H1 (cell line): ENCODE results near the gene MSI2. TPM values are rescaled to one million over a fixed set of nuclear protein-coding genes. Genes with fewer than 3 reads are reported as not detected.

Experiments used
- CTCF ChIA-PET: fragments of 300-600 bp; sonication (Branson Sonifier 250); formaldehyde crosslinking; loops from one replicate; lab custom pipeline; 2021; ENCODE audit not compliant: partially characterized antibody; lab: Charles Lee
- POLR2A ChIA-PET: fragments of 300-600 bp; sonication (Branson Sonifier 250); formaldehyde crosslinking; loops from one replicate; lab custom pipeline; 2021; ENCODE audit warnings: inconsistent platforms; ENCODE audit not compliant: partially characterized antibody; lab: Charles Lee
- DNase-seq, 2 experiments: peaks; one replicate each; pipeline versions ENCODE4 v3.0.0 to v3.0.0-alpha.2; 2010 to 2022; ENCODE audit warnings: low spot score in 2 of 2, low read depth in 1 of 2, mixed read lengths in 1 of 2
- FAIRE-seq: peaks from 2 replicates; lab custom pipeline; 2011; peaks lifted over from hg19 to GRCh38; lab: Jason Lieb, UNC
- H2AFZ ChIP-seq: 2 replicates; pipeline ENCODE4 v1.8.1; 2012; ENCODE audit warnings: low read length, inconsistent platforms
- H2AK5ac ChIP-seq: 2 replicates; pipeline ENCODE4 v1.6.1; 2013; ENCODE audit warnings: low read depth, low read length
- H2BK120ac ChIP-seq: replicated peaks from 2 replicates; pipeline ENCODE3; 2013; ENCODE audit warnings: low read depth, low read length, inconsistent platforms
- H2BK12ac ChIP-seq: 2 replicates; pipeline ENCODE4 v1.6.1; 2013; ENCODE audit warnings: low read depth, low read length
- H2BK15ac ChIP-seq: 2 replicates; pipeline ENCODE4 v1.6.1; 2013; ENCODE audit warnings: low read length
- H2BK20ac ChIP-seq: 2 replicates; pipeline ENCODE4 v1.6.1; 2013; ENCODE audit warnings: low read length
- H2BK5ac ChIP-seq: 2 replicates; pipeline ENCODE4 v1.6.1; 2013; ENCODE audit warnings: low read depth, low read length
- H3K14ac ChIP-seq: 2 replicates; pipeline ENCODE4 v1.6.1; 2013; ENCODE audit warnings: inconsistent platforms; ENCODE audit not compliant: insufficient read length
- H3K18ac ChIP-seq: 2 replicates; pipeline ENCODE4 v1.6.1; 2013; ENCODE audit warnings: low read length; ENCODE audit errors: extremely low read depth
- H3K23ac ChIP-seq: 2 replicates; pipeline ENCODE4 v1.6.1; 2013; ENCODE audit warnings: inconsistent platforms; ENCODE audit not compliant: insufficient read length
- H3K23me2 ChIP-seq: 2 replicates; pipeline ENCODE4 v1.6.1; 2013; ENCODE audit warnings: low read depth, low read length
- H3K27ac ChIP-seq: 2 replicates; pipeline ENCODE4 v1.6.1; 2011; ENCODE audit warnings: low read depth, low read length, inconsistent platforms
- H3K27me3 ChIP-seq, 4 experiments: replicated peaks in 1 of 4; 1 replicate in 1 of 4; 2 replicates in 3 of 4; pipeline versions ENCODE4 v1.6.1 to v1.8.1; 2011 to 2013; ENCODE audit warnings: low read length in 3 of 4, mild to moderate bottlenecking in 3 of 4, inconsistent platforms in 2 of 4, mixed read lengths in 2 of 4, moderate library complexity in 1 of 4; ENCODE audit not compliant: control insufficient read depth in 3 of 4, insufficient read depth in 3 of 4; ENCODE audit errors: extremely low read depth in 1 of 4
- H3K36me3 ChIP-seq, 4 experiments: 2 replicates each; pipeline versions ENCODE4 v1.6.1 to v1.8.1; 2011 to 2013; ENCODE audit warnings: mild to moderate bottlenecking in 4 of 4, low read length in 3 of 4, moderate library complexity in 2 of 4, control low read depth in 1 of 4, inconsistent platforms in 1 of 4; ENCODE audit not compliant: insufficient read depth in 4 of 4, control insufficient read depth in 2 of 4
- H3K4ac ChIP-seq: replicated peaks from 2 replicates; pipeline ENCODE3; 2013; ENCODE audit warnings: low read length, low read depth, mixed read lengths, inconsistent platforms; ENCODE audit not compliant: insufficient read length
- H3K4me1 ChIP-seq, 4 experiments: replicated peaks in 1 of 4; 1 replicate in 1 of 4; 2 replicates in 3 of 4; pipeline versions ENCODE4 v1.6.1 to v1.8.1; 2011 to 2013; ENCODE audit warnings: low read length in 3 of 4, inconsistent platforms in 2 of 4, mixed read lengths in 1 of 4; ENCODE audit not compliant: insufficient read depth in 4 of 4, control insufficient read depth in 3 of 4
- H3K4me2 ChIP-seq, 2 experiments: 2 replicates each; pipeline versions ENCODE4 v1.6.1 to v1.8.1; 2011 to 2013; ENCODE audit warnings: low read depth in 2 of 2, low read length in 2 of 2, control low read depth in 1 of 2, inconsistent platforms in 1 of 2, mild to moderate bottlenecking in 1 of 2; ENCODE audit not compliant: insufficient read depth in 1 of 2
- H3K4me3 ChIP-seq, 4 experiments: fragments of 200-600, 300-600 bp in 1 of 4; sonication (generic), shearing (Covaris generic), sonication (Bioruptor Twin) in 1 of 4; 2 replicates each; pipeline versions ENCODE4 v1.5.1 to v1.8.1; 2011 to 2016; ENCODE audit warnings: low read length in 4 of 4, low read depth in 3 of 4, control low read depth in 2 of 4, inconsistent platforms in 2 of 4, mild to moderate bottlenecking in 2 of 4, mixed read lengths in 1 of 4, moderate library complexity in 1 of 4; ENCODE audit not compliant: insufficient read depth in 2 of 4; ENCODE audit errors: extremely low read depth in 1 of 4
- H3K56ac ChIP-seq: replicated peaks from 2 replicates; pipeline ENCODE3; 2013; ENCODE audit warnings: low read depth, mild to moderate bottlenecking, mixed read lengths, low read length, inconsistent platforms; ENCODE audit not compliant: insufficient read length
- H3K79me1 ChIP-seq: 2 replicates; pipeline ENCODE4 v1.6.1; 2013; ENCODE audit warnings: low read depth, low read length, control low read depth
- H3K79me2 ChIP-seq, 2 experiments: 2 replicates each; pipeline versions ENCODE4 v1.6.1 to v1.8.1; 2012 to 2013; ENCODE audit warnings: low read length in 2 of 2, mild to moderate bottlenecking in 2 of 2, inconsistent platforms in 1 of 2; ENCODE audit not compliant: insufficient read depth in 2 of 2, control insufficient read depth in 1 of 2
- H3K9ac ChIP-seq, 4 experiments: replicated peaks in 1 of 4; 1 replicate in 1 of 4; 2 replicates in 3 of 4; pipeline versions ENCODE4 v1.6.1 to v1.8.1; 2011 to 2013; ENCODE audit warnings: low read depth in 3 of 4, low read length in 3 of 4, control low read depth in 2 of 4, mild to moderate bottlenecking in 2 of 4, moderate library complexity in 2 of 4, inconsistent platforms in 1 of 4; ENCODE audit errors: extremely low read depth in 1 of 4
- H3K9me3 ChIP-seq, 2 experiments: 2 replicates each; pipeline versions ENCODE4 v1.6.1 to v1.8.1; 2012 to 2013; ENCODE audit warnings: mild to moderate bottlenecking in 2 of 2, moderate library complexity in 2 of 2, control low read depth in 1 of 2, inconsistent platforms in 1 of 2, low read depth in 1 of 2, low read length in 1 of 2, mixed read lengths in 1 of 2; ENCODE audit not compliant: insufficient read depth in 2 of 2
- H4K20me1 ChIP-seq, 2 experiments: replicated peaks in 1 of 2; 2 replicates each; pipeline versions ENCODE3 to v1.8.1; 2011 to 2013; ENCODE audit warnings: inconsistent platforms in 2 of 2, low read length in 2 of 2, mild to moderate bottlenecking in 1 of 2; ENCODE audit not compliant: insufficient read depth in 2 of 2, control insufficient read depth in 1 of 2
- H4K5ac ChIP-seq: 2 replicates; pipeline ENCODE4 v1.6.1; 2013; ENCODE audit warnings: low read length, low read depth, mixed read lengths, inconsistent platforms; ENCODE audit not compliant: insufficient read length
- H4K8ac ChIP-seq: 2 replicates; pipeline ENCODE4 v1.8.0; 2013; ENCODE audit warnings: mild to moderate bottlenecking, moderate library complexity, low read length, inconsistent platforms; ENCODE audit not compliant: insufficient read depth; ENCODE audit errors: extremely low read depth
- H4K91ac ChIP-seq: replicated peaks from 2 replicates; pipeline ENCODE3; 2013; ENCODE audit warnings: low read length, mixed read lengths, inconsistent platforms; ENCODE audit not compliant: insufficient read length
- ASH2L ChIP-seq: fragments of 200-600, 300-600 bp; sonication (generic); IDR thresholded peaks from one replicate; pipeline ENCODE4 v1.7.1; 2017; ENCODE audit warnings: low read length
- E2F6 ChIP-seq: IDR thresholded peaks from 2 replicates; pipeline ENCODE4 v1.6.1; 2012; ENCODE audit warnings: inconsistent platforms
- WGBS, 2 experiments: shearing (Covaris generic) in 1 of 2; methylation state at CpG; one replicate each; pipeline versions ENCODE4 v1.1.6 to v1.1.7; 2013 to 2015; ENCODE audit warnings: low lambda C conversion rate in 2 of 2, mixed read lengths in 2 of 2, inconsistent platforms in 1 of 2, low coverage in 1 of 2, missing lambda C conversion rate in 1 of 2; ENCODE audit not compliant: insufficient replicate concordance in 2 of 2, insufficient coverage in 1 of 2, insufficient read length in 1 of 2; ENCODE audit errors: extremely low coverage in 1 of 2, missing lambda C conversion rate in 1 of 2; 5-methylcytosine and 5-hydroxymethylcytosine counted together
- polyA plus RNA-seq, 7 experiments: library from polyadenylated mRNA; depleted of rRNA in 3 of 7; stranded (reverse) in 5 of 7; unstranded in 2 of 7; fragments of >200 nt in 5 of 7; fragments of 200-250 nt in 2 of 7; gene quantifications; 1 replicate in 5 of 7; 2 replicates in 1 of 7; 4 replicates in 1 of 7; pipeline versions ENCODE4 v1.2.1 to v1.2.3, GENCODE V29; 2011 to 2013; ENCODE audit warnings: missing spikeins in 2 of 7, mixed read lengths in 2 of 7
- total RNA-seq: library from RNA; stranded (reverse); fragmentation: NEBNext Ultra II Directional; extraction: Animal tissue kit (Norgen Biotek cat#: 25700); gene quantifications from 2 replicates; pipeline ENCODE4 v1.2.1, GENCODE V29; 2021
- TF ChIP-seq, protein P1 (sequence below), 3 experiments: IDR thresholded peaks; 1 replicate in 2 of 3; 2 replicates in 1 of 3; pipeline versions ENCODE4 v1.5.1 to v1.6.1; 2011; ENCODE audit warnings: low read length in 3 of 3, mild to moderate bottlenecking in 3 of 3, inconsistent platforms in 2 of 3, low read depth in 1 of 3, moderate library complexity in 1 of 3; ENCODE audit not compliant: insufficient read depth in 1 of 3; ENCODE audit errors: control extremely low read depth in 1 of 3

Gene MSI2
- total and polyA plus RNA-seq, 2 of the 8 experiments (the other 6 are each of a cell fraction or from before 2014, with no cell fraction given), result 36.7 to 80.6 TPM

DNA sequence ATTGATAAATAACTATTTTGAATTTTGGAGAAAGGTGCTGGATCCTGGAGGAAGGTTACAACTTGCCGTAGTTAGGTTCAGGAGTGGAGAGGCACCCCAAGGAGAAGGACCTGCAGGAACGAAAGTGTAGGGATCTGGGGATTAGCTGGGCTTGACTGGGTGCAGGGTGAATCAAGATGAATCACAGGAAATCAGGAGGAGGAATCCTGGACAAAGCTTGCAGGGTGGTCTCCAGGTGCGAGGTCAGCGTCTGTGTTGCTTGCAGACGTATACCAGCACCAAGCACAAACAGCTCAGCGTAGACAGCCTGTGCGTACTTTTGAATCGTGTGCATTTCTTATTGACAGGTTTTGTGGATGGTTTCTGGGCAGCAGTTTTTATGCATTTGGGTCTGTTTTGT lies 144.3 kb downstream of the MSI2 start:
- no peak for FAIRE-seq
- H3K36me3 ChIP-seq, result peaks cover 0 to 3% (median 1%) of the 10 kb centered on the region in 4 experiments; a peak in 2 of 8 replicates
- H3K4ac ChIP-seq, result no peak overlapping the region
- 88% methylated on average over 8 of the region's 8 CpGs; no CpG with 5 or more reads in 1 of the 2 experiments for WGBS, 2 experiments
- H2BK12ac ChIP-seq, result no peak overlapping the region
- H3K9me3 ChIP-seq, result no peaks in the 10 kb centered on the region
- H2BK120ac ChIP-seq, result no peak overlapping the region
- no peak overlapping the region for H3K23ac ChIP-seq
- no peak overlapping the region for H3K4me3 ChIP-seq
- H2AK5ac ChIP-seq, result no peak overlapping the region
- H4K91ac ChIP-seq, result no peak overlapping the region
- no peak overlapping the region for H3K9ac ChIP-seq
- H2BK20ac ChIP-seq, result no peak overlapping the region
- ChIA-PET POLR2A (interaction anchor here (1.3 kb wide), 1 partner anchor 143 kb away, joined by 4 read pairs; no protein-coding TSS in a partner anchor), CTCF (interaction anchor here (0.7 to 10.0 kb wide), 22 partner anchors 11 to 346 kb away, joined by 3 to 119 read pairs (median 4); no protein-coding TSS in a partner anchor)
- no peaks in the 10 kb centered on the region; the same call in none of the 2 replicates for H3K23me2 ChIP-seq
- no peak overlapping the region for H2BK5ac ChIP-seq
- no peak overlapping the region for H3K18ac ChIP-seq
- H3K14ac ChIP-seq, result no peak overlapping the region
- H3K4me2 ChIP-seq, result no peak overlapping the region
- no peak overlapping the region for H2BK15ac ChIP-seq
- no peak overlapping the region for H2AFZ ChIP-seq
- peaks cover 0 to 7% (median 5%) of the 10 kb centered on the region in 4 experiments; a peak in 5 of 7 replicates for H3K4me1 ChIP-seq
- no peak overlapping the region for H3K56ac ChIP-seq
- TF ChIP-seq, protein P1, sequence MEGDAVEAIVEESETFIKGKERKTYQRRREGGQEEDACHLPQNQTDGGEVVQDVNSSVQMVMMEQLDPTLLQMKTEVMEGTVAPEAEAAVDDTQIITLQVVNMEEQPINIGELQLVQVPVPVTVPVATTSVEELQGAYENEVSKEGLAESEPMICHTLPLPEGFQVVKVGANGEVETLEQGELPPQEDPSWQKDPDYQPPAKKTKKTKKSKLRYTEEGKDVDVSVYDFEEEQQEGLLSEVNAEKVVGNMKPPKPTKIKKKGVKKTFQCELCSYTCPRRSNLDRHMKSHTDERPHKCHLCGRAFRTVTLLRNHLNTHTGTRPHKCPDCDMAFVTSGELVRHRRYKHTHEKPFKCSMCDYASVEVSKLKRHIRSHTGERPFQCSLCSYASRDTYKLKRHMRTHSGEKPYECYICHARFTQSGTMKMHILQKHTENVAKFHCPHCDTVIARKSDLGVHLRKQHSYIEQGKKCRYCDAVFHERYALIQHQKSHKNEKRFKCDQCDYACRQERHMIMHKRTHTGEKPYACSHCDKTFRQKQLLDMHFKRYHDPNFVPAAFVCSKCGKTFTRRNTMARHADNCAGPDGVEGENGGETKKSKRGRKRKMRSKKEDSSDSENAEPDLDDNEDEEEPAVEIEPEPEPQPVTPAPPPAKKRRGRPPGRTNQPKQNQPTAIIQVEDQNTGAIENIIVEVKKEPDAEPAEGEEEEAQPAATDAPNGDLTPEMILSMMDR (IDR thresholded peaks at IDR 0.05; ENCODE audit: control extremely low read depth in 1 of 3, insufficient read depth in 1 of 3, low read depth in 1 of 3, low read length in 3 of 3), result no peak
- no peak for TF ChIP-seq E2F6
- no peak for TF ChIP-seq ASH2L
- peaks cover 0 to 47% of the 10 kb centered on the region in 2 experiments; a peak in 2 of 4 replicates for H3K79me2 ChIP-seq
- H4K5ac ChIP-seq, result no peak overlapping the region
- H3K79me1 ChIP-seq, result peaks cover 11% of the 10 kb centered on the region
- no peaks in the 10 kb centered on the region for H3K27me3 ChIP-seq
- H4K20me1 ChIP-seq, result peaks cover 6 to 15% of the 10 kb centered on the region in 2 experiments
- no peak for DNase-seq
- H3K27ac ChIP-seq, result no peak overlapping the region
- H4K8ac ChIP-seq, result no peak overlapping the region; the same call in 1 of the 2 replicates
